RWPE2 (cell line): ENCODE measurements around the gene GSTO2.

Experiments used
- ATAC-seq: fragments of 200-7000 bp; cut with Tn5 transposase; 3 replicates; pipeline ENCODE4 v1.9.1; 2021; ENCODE audit warnings: low read depth
- DNase-seq: peaks from one replicate; pipeline ENCODE4 v3.0.0-alpha.2; 2020; ENCODE audit warnings: low spot score
- H3K27ac ChIP-seq: fragments of 450-650 bp; 2 replicates; pipeline ENCODE4 v1.5.1; 2017; ENCODE audit warnings: mild to moderate bottlenecking; ENCODE audit not compliant: poor library complexity, severe bottlenecking
- H3K27me3 ChIP-seq: fragments of 250-450 bp; sonication (Bioruptor Pico); 2 replicates; pipeline ENCODE4 v1.5.1; 2021; ENCODE audit warnings: mild to moderate bottlenecking, moderate library complexity; ENCODE audit not compliant: insufficient read depth, poor library complexity, severe bottlenecking
- H3K36me3 ChIP-seq: fragments of 250-450 bp; sonication (Bioruptor Pico); 2 replicates; pipeline ENCODE4 v1.5.1; 2020; ENCODE audit warnings: low read depth, mild to moderate bottlenecking, moderate library complexity
- H3K4me1 ChIP-seq: fragments of 250-450 bp; sonication (Bioruptor Pico); 2 replicates; pipeline ENCODE4 v1.5.1; 2021; ENCODE audit warnings: mild to moderate bottlenecking, moderate library complexity; ENCODE audit not compliant: insufficient read depth, poor library complexity, severe bottlenecking
- H3K4me3 ChIP-seq: fragments of 250-450 bp; sonication (Bioruptor Pico); 2 replicates; pipeline ENCODE4 v1.5.1; 2021; ENCODE audit warnings: mild to moderate bottlenecking, moderate library complexity; ENCODE audit not compliant: severe bottlenecking
- H3K9me3 ChIP-seq: fragments of 250-450 bp; sonication (Bioruptor Pico); 2 replicates; pipeline ENCODE4 v1.5.1; 2021; ENCODE audit warnings: mild to moderate bottlenecking, moderate library complexity; ENCODE audit not compliant: severe bottlenecking
- TF ChIP-seq, protein P1 (sequence below): fragments of 450-650 bp; IDR thresholded peaks from one replicate; pipeline ENCODE4 v1.5.1; 2017; ENCODE audit warnings: mild to moderate bottlenecking, moderate library complexity; ENCODE audit not compliant: poor library complexity, severe bottlenecking

Gene GSTO2

DNA sequence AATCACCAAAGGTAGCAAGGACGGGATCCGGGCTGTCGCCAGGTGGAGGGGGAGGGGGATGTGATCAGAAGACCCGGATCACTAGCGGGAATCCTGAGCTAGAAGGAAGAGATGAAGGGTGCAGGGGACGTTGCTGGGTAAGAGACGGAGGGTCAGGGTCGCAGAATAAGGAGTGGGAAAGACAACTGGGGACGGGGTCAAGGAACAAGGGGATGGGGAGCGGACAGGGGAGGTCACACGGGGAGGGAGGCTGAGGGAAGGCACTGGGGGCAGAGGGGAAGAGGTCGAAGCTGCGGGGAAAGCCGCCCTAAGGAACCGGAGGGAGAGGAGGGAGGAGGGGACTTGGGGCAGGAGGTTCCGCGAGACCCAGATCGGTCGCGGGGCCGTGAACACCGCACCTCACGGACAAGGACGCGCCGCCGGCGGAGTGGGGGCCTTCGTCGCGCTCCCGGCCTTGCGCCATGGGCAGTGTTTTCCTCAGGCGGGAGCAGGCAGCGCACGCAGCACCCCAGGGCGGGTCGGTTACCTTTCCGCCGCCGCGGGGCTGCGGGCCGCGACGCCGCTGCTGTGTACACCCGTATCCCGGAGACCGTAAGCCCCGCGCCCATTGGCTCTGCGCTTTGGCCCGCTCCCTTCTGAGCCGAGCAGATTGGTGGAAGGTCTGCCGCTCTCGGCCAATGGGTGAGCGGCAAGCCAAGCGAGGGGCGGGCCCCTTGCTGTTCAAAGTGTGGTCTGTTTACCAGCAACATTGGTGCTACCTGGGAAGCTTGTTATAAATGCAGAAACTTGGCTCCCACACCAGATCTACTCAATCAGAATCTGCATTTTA is 37.0 kb upstream of the GSTO2 start, which contains the start of gene CFAP43:
TSS of gene CFAP43 (minus strand) at position 581 of the 829 bp plus-strand sequence. CDS start at position 463, 118 bp downstream.
- H3K27me3 ChIP-seq = no peaks in the 10 kb centered on the region
- ATAC-seq = peak; percentile 100
- H3K4me1 ChIP-seq = peaks cover 5% of the 10 kb centered on the region
- no peaks in the 10 kb centered on the region for H3K36me3 ChIP-seq
- peak; percentile 95 for DNase-seq
- peak within 1 kb of the TSS; percentile 94 for H3K4me3 ChIP-seq
- no peak within 1 kb of the TSS for H3K27ac ChIP-seq
- no peaks in the 10 kb centered on the region for H3K9me3 ChIP-seq
- TF ChIP-seq, protein P1, sequence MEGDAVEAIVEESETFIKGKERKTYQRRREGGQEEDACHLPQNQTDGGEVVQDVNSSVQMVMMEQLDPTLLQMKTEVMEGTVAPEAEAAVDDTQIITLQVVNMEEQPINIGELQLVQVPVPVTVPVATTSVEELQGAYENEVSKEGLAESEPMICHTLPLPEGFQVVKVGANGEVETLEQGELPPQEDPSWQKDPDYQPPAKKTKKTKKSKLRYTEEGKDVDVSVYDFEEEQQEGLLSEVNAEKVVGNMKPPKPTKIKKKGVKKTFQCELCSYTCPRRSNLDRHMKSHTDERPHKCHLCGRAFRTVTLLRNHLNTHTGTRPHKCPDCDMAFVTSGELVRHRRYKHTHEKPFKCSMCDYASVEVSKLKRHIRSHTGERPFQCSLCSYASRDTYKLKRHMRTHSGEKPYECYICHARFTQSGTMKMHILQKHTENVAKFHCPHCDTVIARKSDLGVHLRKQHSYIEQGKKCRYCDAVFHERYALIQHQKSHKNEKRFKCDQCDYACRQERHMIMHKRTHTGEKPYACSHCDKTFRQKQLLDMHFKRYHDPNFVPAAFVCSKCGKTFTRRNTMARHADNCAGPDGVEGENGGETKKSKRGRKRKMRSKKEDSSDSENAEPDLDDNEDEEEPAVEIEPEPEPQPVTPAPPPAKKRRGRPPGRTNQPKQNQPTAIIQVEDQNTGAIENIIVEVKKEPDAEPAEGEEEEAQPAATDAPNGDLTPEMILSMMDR = no peak

DNA sequence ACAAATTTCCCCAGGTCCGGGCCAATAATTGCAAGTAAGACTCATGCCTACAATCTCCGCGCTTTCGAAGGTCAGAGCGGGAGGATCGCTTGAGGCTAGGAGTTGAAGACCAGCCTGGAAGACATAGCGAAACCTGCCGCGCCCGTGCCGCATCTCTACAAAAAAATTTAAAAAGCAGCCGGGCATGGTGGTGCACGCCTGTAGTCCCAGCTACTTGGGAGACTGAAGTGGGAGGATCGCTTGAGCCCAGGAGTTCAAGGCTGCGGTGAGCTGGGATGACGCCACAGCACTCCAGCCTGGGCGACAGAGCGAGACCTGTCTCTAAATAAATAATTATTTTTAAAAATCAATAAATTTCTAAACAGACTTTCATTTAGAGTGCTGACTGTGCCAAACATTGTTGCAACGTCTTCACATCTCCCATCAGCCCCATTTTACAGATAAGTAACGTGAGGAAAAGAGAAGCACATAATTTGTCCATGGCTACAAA is 36.3 kb upstream of the GSTO2 start:
- no peak overlapping the region for H3K27ac ChIP-seq
- ATAC-seq = peak; percentile 20
- TF ChIP-seq, protein P1 = no peak

DNA sequence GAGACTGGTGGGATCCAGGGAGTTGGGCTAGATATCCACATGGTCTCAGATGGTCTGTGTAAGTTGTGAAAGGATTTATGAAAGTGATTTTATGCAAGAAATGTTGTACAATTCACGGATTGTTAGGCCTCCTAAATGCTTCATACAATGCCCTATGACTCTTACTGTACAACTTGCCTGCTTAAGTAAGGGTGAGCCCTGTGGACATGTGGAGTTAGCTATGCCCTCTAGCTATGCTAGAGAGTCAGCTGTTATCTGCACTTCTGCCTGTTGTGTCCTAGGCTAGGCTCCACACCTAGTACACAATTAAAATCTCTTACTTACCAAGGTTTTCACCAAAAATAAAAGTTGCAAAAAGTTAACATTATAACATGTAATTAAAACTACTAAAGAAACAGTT is 35.2 kb upstream of the GSTO2 start:
- Histone ChIP-seq H3K36me3 (no peaks in the 10 kb centered on the region), H3K27me3 (no peaks in the 10 kb centered on the region), H3K9me3 (no peaks in the 10 kb centered on the region), H3K4me1 (peaks cover 5% of the 10 kb centered on the region), H3K27ac (no peak overlapping the region), H3K4me3 (no peak overlapping the region)
- DNase-seq (no peak), ATAC-seq (no peak)
- TF ChIP-seq, protein P1 = no peak

More for the DNA sequence above, 36.3 kb upstream of the GSTO2 start:
- peaks cover 5% of the 10 kb centered on the region for H3K4me1 ChIP-seq
- H3K27me3 ChIP-seq = no peaks in the 10 kb centered on the region
- H3K4me3 ChIP-seq = peak overlapping the region; percentile 94
- H3K36me3 ChIP-seq = no peaks in the 10 kb centered on the region
- no peak for DNase-seq
- H3K9me3 ChIP-seq = no peaks in the 10 kb centered on the region

DNA sequence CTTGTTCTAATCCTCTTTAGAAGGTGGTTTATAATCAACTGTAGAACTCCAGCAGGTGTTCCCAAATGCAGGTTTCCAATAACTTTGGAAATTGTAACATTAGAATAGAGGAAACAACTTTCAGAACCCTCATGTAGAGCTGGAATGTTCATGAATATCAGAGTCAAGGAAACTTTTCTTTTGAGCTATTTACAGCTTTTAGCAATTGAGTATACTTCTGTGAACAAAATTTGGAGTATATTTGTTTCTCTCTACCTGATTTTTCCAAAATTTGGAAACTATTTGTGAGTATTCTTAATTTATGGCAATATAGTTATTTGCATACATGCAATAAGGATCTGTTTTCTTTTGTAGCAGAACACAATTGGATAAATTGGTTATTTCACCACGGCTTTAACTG is 34.0 kb upstream of the GSTO2 start:
- H3K36me3 ChIP-seq = no peaks in the 10 kb centered on the region
- DNase-seq (no peak), ATAC-seq (no peak)
- no peaks in the 10 kb centered on the region for H3K27me3 ChIP-seq
- H3K27ac ChIP-seq = no peak overlapping the region
- TF ChIP-seq, protein P1 = no peak
- no peaks in the 10 kb centered on the region for H3K9me3 ChIP-seq
- no peak overlapping the region for H3K4me3 ChIP-seq
- peaks cover 5% of the 10 kb centered on the region for H3K4me1 ChIP-seq

DNA sequence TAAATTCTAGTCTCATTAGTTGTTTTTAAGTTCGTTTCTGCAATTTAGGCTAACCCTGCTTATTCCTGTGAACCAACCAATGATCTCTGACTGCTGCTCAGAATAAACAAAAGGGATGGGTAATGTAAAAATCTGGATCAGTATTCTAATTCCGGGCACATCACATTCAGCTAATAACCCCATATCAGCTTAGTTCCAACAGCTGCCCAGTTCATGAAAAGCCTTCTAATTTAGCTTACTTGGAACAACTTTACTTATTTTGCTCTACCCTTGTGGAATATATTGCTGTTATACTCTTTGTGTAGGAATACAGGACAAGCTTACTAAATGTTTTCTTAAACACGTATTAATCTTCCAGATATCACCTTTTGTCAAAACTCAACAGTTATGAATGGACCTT is 33.2 kb upstream of the GSTO2 start:
- H3K27ac ChIP-seq = no peak overlapping the region
- H3K4me3 ChIP-seq = no peak overlapping the region
- H3K36me3 ChIP-seq = no peaks in the 10 kb centered on the region
- TF ChIP-seq, protein P1 = no peak
- peaks cover 5% of the 10 kb centered on the region for H3K4me1 ChIP-seq
- no peak for ATAC-seq
- H3K9me3 ChIP-seq = no peaks in the 10 kb centered on the region
- no peaks in the 10 kb centered on the region for H3K27me3 ChIP-seq
- DNase-seq = no peak
